ENCODE results near the gene COPG2. TPM values are rescaled to one million over a fixed set of nuclear protein-coding genes. Genes with fewer than 3 reads are reported as not detected.

COPG2 gene
- total RNA-seq, 1 donor from 2014 or later = 36.8 TPM

DNA sequence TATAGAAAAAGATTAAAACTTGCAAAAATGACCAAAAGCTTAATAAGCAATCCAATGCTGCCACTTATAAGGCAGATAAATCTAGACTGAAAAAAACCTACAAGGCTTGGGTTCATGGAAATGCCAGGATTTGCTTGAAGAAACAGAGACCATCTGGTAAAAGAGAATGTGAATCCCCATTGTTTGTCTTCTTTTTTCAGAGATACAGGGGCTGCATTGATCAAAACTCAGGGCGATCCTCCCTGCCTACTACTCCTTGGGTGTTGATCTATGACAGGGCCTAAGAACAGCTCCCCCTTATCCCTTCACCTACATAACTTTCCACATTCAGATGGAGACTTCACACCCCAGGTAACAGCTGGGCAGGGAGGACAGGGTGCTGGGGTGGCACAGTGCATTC is 21.1 kb upstream of the COPG2 start:
- Mint-ChIP-seq H3K27ac (ENCODE audit: unreplicated experiment) (no peak overlapping the region), H3K4me1 (ENCODE audit: low read depth, unreplicated experiment) (no peaks in the 10 kb centered on the region), H3K36me3 (ENCODE audit: unreplicated experiment) (no peaks in the 10 kb centered on the region), H3K27me3 (ENCODE audit: unreplicated experiment) (no peaks in the 10 kb centered on the region), H3K9me3 (ENCODE audit: unreplicated experiment) (no peaks in the 10 kb centered on the region), H3K4me3 (ENCODE audit: unreplicated experiment) (no peak overlapping the region)
- TF ChIP-seq, protein P1, sequence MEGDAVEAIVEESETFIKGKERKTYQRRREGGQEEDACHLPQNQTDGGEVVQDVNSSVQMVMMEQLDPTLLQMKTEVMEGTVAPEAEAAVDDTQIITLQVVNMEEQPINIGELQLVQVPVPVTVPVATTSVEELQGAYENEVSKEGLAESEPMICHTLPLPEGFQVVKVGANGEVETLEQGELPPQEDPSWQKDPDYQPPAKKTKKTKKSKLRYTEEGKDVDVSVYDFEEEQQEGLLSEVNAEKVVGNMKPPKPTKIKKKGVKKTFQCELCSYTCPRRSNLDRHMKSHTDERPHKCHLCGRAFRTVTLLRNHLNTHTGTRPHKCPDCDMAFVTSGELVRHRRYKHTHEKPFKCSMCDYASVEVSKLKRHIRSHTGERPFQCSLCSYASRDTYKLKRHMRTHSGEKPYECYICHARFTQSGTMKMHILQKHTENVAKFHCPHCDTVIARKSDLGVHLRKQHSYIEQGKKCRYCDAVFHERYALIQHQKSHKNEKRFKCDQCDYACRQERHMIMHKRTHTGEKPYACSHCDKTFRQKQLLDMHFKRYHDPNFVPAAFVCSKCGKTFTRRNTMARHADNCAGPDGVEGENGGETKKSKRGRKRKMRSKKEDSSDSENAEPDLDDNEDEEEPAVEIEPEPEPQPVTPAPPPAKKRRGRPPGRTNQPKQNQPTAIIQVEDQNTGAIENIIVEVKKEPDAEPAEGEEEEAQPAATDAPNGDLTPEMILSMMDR (IDR thresholded peaks at IDR 0.05; ENCODE audit: partially characterized antibody, unreplicated experiment) = no peak
- no peak for DNase-seq

DNA sequence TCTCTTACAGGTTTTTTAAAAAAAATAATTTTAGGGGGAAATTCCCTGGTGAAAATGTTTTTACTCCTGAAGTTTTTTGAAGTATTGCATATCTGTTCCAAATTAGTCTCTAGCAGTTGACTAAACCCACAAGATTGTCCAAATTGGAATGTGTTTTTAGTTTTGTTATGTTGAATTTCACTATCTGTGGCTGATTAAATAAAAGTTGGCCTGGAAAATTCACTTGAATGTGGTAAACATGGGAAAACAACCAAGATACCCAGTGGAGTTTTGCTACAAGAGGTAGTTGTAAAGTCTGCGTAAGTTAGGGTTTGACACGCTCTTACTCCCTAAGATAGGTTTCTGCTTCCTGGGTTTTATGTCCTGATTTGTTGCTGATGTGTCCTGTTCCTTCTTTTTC is 14.5 kb upstream of the COPG2 start:
- H3K27ac Mint-ChIP-seq (ENCODE audit: unreplicated experiment) = no peak overlapping the region
- H3K36me3 Mint-ChIP-seq (ENCODE audit: unreplicated experiment) = no peaks in the 10 kb centered on the region
- no peaks in the 10 kb centered on the region for H3K9me3 Mint-ChIP-seq (ENCODE audit: unreplicated experiment)
- DNase-seq = no peak
- H3K4me1 Mint-ChIP-seq (ENCODE audit: low read depth, unreplicated experiment) = no peaks in the 10 kb centered on the region
- no peak overlapping the region for H3K4me3 Mint-ChIP-seq (ENCODE audit: unreplicated experiment)
- TF ChIP-seq, protein P1 (IDR thresholded peaks at IDR 0.05; ENCODE audit: partially characterized antibody, unreplicated experiment) = no peak
- no peaks in the 10 kb centered on the region for H3K27me3 Mint-ChIP-seq (ENCODE audit: unreplicated experiment)

DNA sequence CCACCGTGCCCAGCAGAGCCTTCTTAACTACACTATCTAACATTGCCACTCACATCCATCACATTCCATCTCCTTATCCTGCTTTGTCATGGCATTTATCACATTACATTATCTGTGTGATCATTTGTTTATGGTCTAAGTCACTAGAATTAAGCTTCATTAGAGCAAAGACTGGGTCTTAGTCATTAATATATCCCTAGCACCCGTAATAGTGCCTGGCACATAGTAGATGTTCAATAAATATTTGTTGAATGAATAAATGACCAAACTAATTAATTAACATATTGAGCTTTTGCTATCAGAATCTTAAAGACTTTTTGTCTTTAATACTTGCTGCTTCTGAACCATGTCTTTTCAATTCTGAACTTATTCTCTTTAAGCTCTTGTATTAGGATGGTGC is 5.9 kb upstream of the COPG2 start:
- Mint-ChIP-seq H3K27me3 (ENCODE audit: unreplicated experiment) (no peaks in the 10 kb centered on the region), H3K36me3 (ENCODE audit: unreplicated experiment) (no peaks in the 10 kb centered on the region), H3K9me3 (ENCODE audit: unreplicated experiment) (peaks cover 1% of the 10 kb centered on the region), H3K4me3 (ENCODE audit: unreplicated experiment) (no peak overlapping the region), H3K27ac (ENCODE audit: unreplicated experiment) (no peak overlapping the region), H3K4me1 (ENCODE audit: low read depth, unreplicated experiment) (no peaks in the 10 kb centered on the region)
- no peak for DNase-seq
- TF ChIP-seq, protein P1 (IDR thresholded peaks at IDR 0.05; ENCODE audit: partially characterized antibody, unreplicated experiment) = no peak

DNA sequence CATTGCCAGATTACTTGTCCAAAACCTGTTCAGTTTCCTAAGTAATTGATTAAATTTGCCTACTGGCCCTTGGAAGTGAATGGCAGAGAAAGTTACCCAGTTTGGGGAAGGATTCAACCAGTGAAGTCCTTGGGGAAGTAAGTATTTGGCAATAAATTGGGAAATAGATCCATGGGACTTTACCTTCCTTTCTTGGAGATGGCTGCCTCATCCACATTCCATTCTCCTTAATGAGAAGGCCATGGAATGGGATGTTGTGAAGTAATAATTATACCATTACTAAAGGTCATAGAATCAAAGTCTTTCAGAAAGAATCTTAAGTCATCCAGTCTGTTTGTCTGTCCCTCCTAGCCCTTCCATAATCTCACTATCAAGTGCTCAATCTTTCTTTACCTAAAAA is 4.5 kb upstream of the COPG2 start:
- TF ChIP-seq, protein P1 (IDR thresholded peaks at IDR 0.05; ENCODE audit: partially characterized antibody, unreplicated experiment) = no peak
- no peak overlapping the region for H3K4me3 Mint-ChIP-seq (ENCODE audit: unreplicated experiment)
- H3K9me3 Mint-ChIP-seq (ENCODE audit: unreplicated experiment) = peaks cover 3% of the 10 kb centered on the region
- no peaks in the 10 kb centered on the region for H3K4me1 Mint-ChIP-seq (ENCODE audit: low read depth, unreplicated experiment)
- no peak overlapping the region for H3K27ac Mint-ChIP-seq (ENCODE audit: unreplicated experiment)
- H3K27me3 Mint-ChIP-seq (ENCODE audit: unreplicated experiment) = peaks cover 4% of the 10 kb centered on the region
- no peaks in the 10 kb centered on the region for H3K36me3 Mint-ChIP-seq (ENCODE audit: unreplicated experiment)
- DNase-seq = no peak

DNA sequence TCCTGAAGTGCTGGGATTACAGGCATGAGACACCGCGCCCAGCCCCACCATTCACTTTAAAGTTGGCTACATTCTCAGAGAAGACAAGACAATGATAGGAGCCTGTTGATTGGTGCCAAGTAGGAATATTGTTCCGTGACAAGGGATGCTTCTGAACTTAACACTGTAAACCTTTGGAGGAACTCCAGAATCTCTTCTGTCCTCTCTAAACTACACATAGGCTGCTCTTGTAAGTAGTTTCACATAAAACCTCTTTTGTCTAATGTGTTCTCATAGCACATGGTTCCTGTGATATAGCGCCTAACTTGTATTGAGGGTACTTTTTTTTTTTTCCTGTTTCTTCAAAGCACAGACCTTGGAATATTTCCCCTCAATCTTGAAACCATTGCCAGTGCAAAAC is 3.6 kb upstream of the COPG2 start:
- TF ChIP-seq, protein P1 (IDR thresholded peaks at IDR 0.05; ENCODE audit: partially characterized antibody, unreplicated experiment) = no peak
- no peak for DNase-seq
- Mint-ChIP-seq H3K9me3 (ENCODE audit: unreplicated experiment) (peaks cover 4% of the 10 kb centered on the region), H3K4me1 (ENCODE audit: low read depth, unreplicated experiment) (peaks cover 4% of the 10 kb centered on the region), H3K36me3 (ENCODE audit: unreplicated experiment) (no peaks in the 10 kb centered on the region), H3K27me3 (ENCODE audit: unreplicated experiment) (peaks cover 4% of the 10 kb centered on the region), H3K27ac (ENCODE audit: unreplicated experiment) (no peak overlapping the region), H3K4me3 (ENCODE audit: unreplicated experiment) (no peak overlapping the region)
